Measurements from ENCODE around the gene SBF2. TPM values are rescaled to one million over a fixed set of nuclear protein-coding genes. Genes with fewer than 3 reads are reported as not detected.

SBF2 gene
- total and polyA plus RNA-seq, 5 donors from 2014 or later = 1.1 to 5.5 (median 2.1) TPM

GRCh38 chr11:9759519-9760192, 534.4 kb downstream of the SBF2 start:
- Histone ChIP-seq H3K4me1 (ENCODE audit: control insufficient read depth, insufficient read depth, low read length, poor library complexity, severe bottlenecking) (peaks cover 23% of the 10 kb centered on the region), H3K9me3 (ENCODE audit: control insufficient read depth in 2 of 2, low read length in 2 of 2) (no peaks in the 10 kb centered on the region), H3K27me3 (ENCODE audit: control insufficient read depth, insufficient read depth, low read length) (no peaks in the 10 kb centered on the region), H3K36me3 (ENCODE audit: control insufficient read depth, insufficient read depth, low read length) (no peaks in the 10 kb centered on the region), H3K27ac (ENCODE audit: insufficient read depth, low read length, poor library complexity, severe bottlenecking) (peak overlapping the region; percentile 2), H3K4me3 (ENCODE audit: low read depth, low read length) (no peak overlapping the region)
- H3K27me3 Mint-ChIP-seq = no peaks in the 10 kb centered on the region
- H3K4me1 Mint-ChIP-seq = peaks cover 4 to 35% (median 24%) of the 10 kb centered on the region in 4 donors
- peak; percentile 92 to 93 for ATAC-seq (ENCODE audit: low read depth in 2 of 2)
- H3K27ac Mint-ChIP-seq = peak overlapping the region; percentile 77 to 97 (median 81)
- H3K36me3 Mint-ChIP-seq = no peaks in the 10 kb centered on the region
- peaks cover 0 to 2% (median 0%) of the 10 kb centered on the region in 7 donors for H3K9me3 Mint-ChIP-seq
- H3K4me3 Mint-ChIP-seq = peak overlapping the region; percentile 82 to 89 (median 85)
- peak; percentile 43 to 93 (median 69) for DNase-seq

GRCh38 chr11:9758637-9759518, 535.1 kb downstream of the SBF2 start:
- DNase-seq (peak; percentile 28 to 60 (median 38)), ATAC-seq (ENCODE audit: low read depth in 2 of 2) (no peak)
- Mint-ChIP-seq H3K27me3 (no peaks in the 10 kb centered on the region), H3K9me3 (peaks cover 0 to 2% (median 0%) of the 10 kb centered on the region in 7 donors), H3K36me3 (no peaks in the 10 kb centered on the region), H3K27ac (peak overlapping the region; percentile 77 to 97 (median 81)), H3K4me3 (peak overlapping the region; percentile 82 to 89 (median 85)), H3K4me1 (peaks cover 4 to 35% (median 24%) of the 10 kb centered on the region in 4 donors)
- H3K27ac ChIP-seq (ENCODE audit: insufficient read depth, low read length, poor library complexity, severe bottlenecking) = peak overlapping the region; percentile 41
- H3K4me1 ChIP-seq (ENCODE audit: control insufficient read depth, insufficient read depth, low read length, poor library complexity, severe bottlenecking) = peaks cover 23% of the 10 kb centered on the region
- no peaks in the 10 kb centered on the region for H3K36me3 ChIP-seq (ENCODE audit: control insufficient read depth, insufficient read depth, low read length)
- no peaks in the 10 kb centered on the region for H3K27me3 ChIP-seq (ENCODE audit: control insufficient read depth, insufficient read depth, low read length)
- H3K9me3 ChIP-seq (ENCODE audit: control insufficient read depth in 2 of 2, low read length in 2 of 2) = no peaks in the 10 kb centered on the region
- peak overlapping the region; percentile 83 for H3K4me3 ChIP-seq (ENCODE audit: low read depth, low read length)

- no peaks in the 10 kb centered on the region for H3K27me3 Mint-ChIP-seq
These were observed 536.0 kb downstream of the SBF2 start for GRCh38 chr11:9757809-9758636.

DNA sequence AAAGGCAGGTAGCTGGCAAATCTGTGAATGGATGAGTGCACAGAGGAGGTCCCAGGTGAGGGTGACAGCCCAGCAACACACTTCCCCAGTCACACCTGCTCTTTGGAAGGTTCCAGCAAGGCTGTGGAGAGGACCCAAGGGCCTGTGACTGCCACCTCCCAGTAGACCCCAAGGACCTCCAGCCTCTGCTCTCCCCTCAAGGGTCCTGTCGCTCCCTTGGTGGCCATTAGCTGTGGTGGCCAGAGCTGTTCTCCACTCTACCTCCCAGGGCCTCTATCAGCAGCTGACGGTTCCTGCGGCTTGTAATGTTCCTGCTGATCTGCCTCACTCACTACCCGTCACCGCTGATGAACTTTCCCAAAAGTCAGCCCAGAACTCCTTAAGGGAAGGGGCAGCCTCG, 537.1 kb downstream of the SBF2 start:
- Mint-ChIP-seq H3K4me3 (peak overlapping the region in 3 of 4 donors; percentile 39 to 85 (median 72)), H3K27ac (peak overlapping the region in 1 of 3 donors; percentile 81), H3K36me3 (peaks cover 3% of the 10 kb centered on the region), H3K4me1 (peaks cover 4 to 33% (median 24%) of the 10 kb centered on the region in 4 donors), H3K27me3 (no peaks in the 10 kb centered on the region), H3K9me3 (no peaks in the 10 kb centered on the region)
- Histone ChIP-seq H3K9me3 (ENCODE audit: control insufficient read depth in 2 of 2, low read length in 2 of 2) (no peaks in the 10 kb centered on the region), H3K27me3 (ENCODE audit: control insufficient read depth, insufficient read depth, low read length) (no peaks in the 10 kb centered on the region), H3K36me3 (ENCODE audit: control insufficient read depth, insufficient read depth, low read length) (peaks cover 2% of the 10 kb centered on the region), H3K4me3 (ENCODE audit: low read depth, low read length) (no peak overlapping the region), H3K27ac (ENCODE audit: insufficient read depth, low read length, poor library complexity, severe bottlenecking) (no peak overlapping the region), H3K4me1 (ENCODE audit: control insufficient read depth, insufficient read depth, low read length, poor library complexity, severe bottlenecking) (peaks cover 23% of the 10 kb centered on the region)
- ATAC-seq (ENCODE audit: low read depth in 2 of 2) = no peak
- no peak for DNase-seq

More at GRCh38 chr11:9757809-9758636, 536.0 kb downstream of the SBF2 start:
- peak; percentile 58 to 61 for ATAC-seq (ENCODE audit: low read depth in 2 of 2)
- Histone ChIP-seq H3K27ac (ENCODE audit: insufficient read depth, low read length, poor library complexity, severe bottlenecking) (peak overlapping the region; percentile 79), H3K27me3 (ENCODE audit: control insufficient read depth, insufficient read depth, low read length) (no peaks in the 10 kb centered on the region), H3K4me1 (ENCODE audit: control insufficient read depth, insufficient read depth, low read length, poor library complexity, severe bottlenecking) (peaks cover 23% of the 10 kb centered on the region), H3K4me3 (ENCODE audit: low read depth, low read length) (peak overlapping the region; percentile 83), H3K9me3 (ENCODE audit: control insufficient read depth in 2 of 2, low read length in 2 of 2) (no peaks in the 10 kb centered on the region), H3K36me3 (ENCODE audit: control insufficient read depth, insufficient read depth, low read length) (no peaks in the 10 kb centered on the region)
- peak; percentile 89 to 91 (median 91) for DNase-seq
- Mint-ChIP-seq H3K9me3 (peaks cover 0 to 2% (median 0%) of the 10 kb centered on the region in 7 donors), H3K27ac (peak overlapping the region; percentile 67 to 89 (median 81)), H3K4me3 (peak overlapping the region; percentile 85 to 91 (median 87)), H3K36me3 (no peaks in the 10 kb centered on the region), H3K4me1 (peaks cover 4 to 35% (median 24%) of the 10 kb centered on the region in 4 donors)

- peaks cover 4 to 31% (median 24%) of the 10 kb centered on the region in 4 donors for H3K4me1 Mint-ChIP-seq
These were observed 537.6 kb downstream of the SBF2 start for GRCh38 chr11:9756461-9756860.

DNA sequence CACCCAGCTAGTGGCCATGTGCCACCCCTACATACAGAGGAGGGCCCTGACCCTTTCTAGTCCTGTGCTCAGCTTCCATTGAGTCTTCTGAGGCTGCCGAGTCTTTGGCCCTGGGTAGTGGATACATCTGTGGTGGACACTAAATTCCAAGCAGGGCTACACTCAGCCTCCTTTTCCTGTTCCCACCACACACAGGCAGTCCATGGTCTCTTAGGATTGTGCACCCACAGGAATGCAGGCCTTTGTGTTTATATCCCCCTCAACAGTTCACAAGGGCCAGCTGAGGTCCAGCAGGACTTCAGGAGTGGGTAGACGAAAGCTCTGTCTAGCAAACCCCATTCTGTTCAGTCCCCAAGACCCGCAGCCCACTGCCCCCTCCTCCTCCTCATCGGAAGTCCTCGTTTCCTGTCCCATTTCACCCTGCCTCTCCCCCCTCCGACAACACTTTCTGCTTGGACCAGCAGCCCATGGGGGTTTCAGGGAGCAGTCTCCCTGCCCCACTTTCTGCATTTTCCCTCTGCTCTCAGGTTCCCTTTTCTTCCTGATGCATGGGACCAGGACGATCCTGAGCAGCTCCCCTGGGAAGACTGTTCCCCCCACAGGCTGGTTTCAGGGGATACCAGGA, 538.3 kb downstream of the SBF2 start:
- H3K36me3 Mint-ChIP-seq = peaks cover 4% of the 10 kb centered on the region
- H3K27ac Mint-ChIP-seq = peak overlapping the region in 1 of 3 donors; percentile 64
- no peak overlapping the region for H3K4me3 ChIP-seq (ENCODE audit: low read depth, low read length)

More at GRCh38 chr11:9756461-9756860, 537.6 kb downstream of the SBF2 start:
- ATAC-seq (ENCODE audit: low read depth in 2 of 2) (no peak), DNase-seq (no peak)
- Mint-ChIP-seq H3K27me3 (no peaks in the 10 kb centered on the region), H3K4me3 (peak overlapping the region in 3 of 4 donors; percentile 39 to 74 (median 72)), H3K27ac (peak overlapping the region in 1 of 3 donors; percentile 64), H3K9me3 (no peaks in the 10 kb centered on the region), H3K36me3 (peaks cover 3% of the 10 kb centered on the region)
- Histone ChIP-seq H3K27ac (ENCODE audit: insufficient read depth, low read length, poor library complexity, severe bottlenecking) (no peak overlapping the region), H3K36me3 (ENCODE audit: control insufficient read depth, insufficient read depth, low read length) (peaks cover 2% of the 10 kb centered on the region), H3K4me3 (ENCODE audit: low read depth, low read length) (no peak overlapping the region), H3K27me3 (ENCODE audit: control insufficient read depth, insufficient read depth, low read length) (no peaks in the 10 kb centered on the region), H3K4me1 (ENCODE audit: control insufficient read depth, insufficient read depth, low read length, poor library complexity, severe bottlenecking) (peaks cover 23% of the 10 kb centered on the region), H3K9me3 (ENCODE audit: control insufficient read depth in 2 of 2, low read length in 2 of 2) (no peaks in the 10 kb centered on the region)

More for the DNA sequence above, 538.3 kb downstream of the SBF2 start:
- Histone ChIP-seq H3K4me1 (ENCODE audit: control insufficient read depth, insufficient read depth, low read length, poor library complexity, severe bottlenecking) (peaks cover 23% of the 10 kb centered on the region), H3K27me3 (ENCODE audit: control insufficient read depth, insufficient read depth, low read length) (no peaks in the 10 kb centered on the region), H3K36me3 (ENCODE audit: control insufficient read depth, insufficient read depth, low read length) (peaks cover 2% of the 10 kb centered on the region), H3K9me3 (ENCODE audit: control insufficient read depth in 2 of 2, low read length in 2 of 2) (no peaks in the 10 kb centered on the region), H3K27ac (ENCODE audit: insufficient read depth, low read length, poor library complexity, severe bottlenecking) (no peak overlapping the region)
- Mint-ChIP-seq H3K27me3 (no peaks in the 10 kb centered on the region), H3K4me1 (peaks cover 4 to 31% (median 24%) of the 10 kb centered on the region in 4 donors), H3K4me3 (peak overlapping the region in 2 of 4 donors; percentile 17 to 47), H3K9me3 (no peaks in the 10 kb centered on the region)
- DNase-seq (no peak), ATAC-seq (ENCODE audit: low read depth in 2 of 2) (no peak)
